Measurements from ENCODE around the gene MPST.

The MPST gene

DNA sequence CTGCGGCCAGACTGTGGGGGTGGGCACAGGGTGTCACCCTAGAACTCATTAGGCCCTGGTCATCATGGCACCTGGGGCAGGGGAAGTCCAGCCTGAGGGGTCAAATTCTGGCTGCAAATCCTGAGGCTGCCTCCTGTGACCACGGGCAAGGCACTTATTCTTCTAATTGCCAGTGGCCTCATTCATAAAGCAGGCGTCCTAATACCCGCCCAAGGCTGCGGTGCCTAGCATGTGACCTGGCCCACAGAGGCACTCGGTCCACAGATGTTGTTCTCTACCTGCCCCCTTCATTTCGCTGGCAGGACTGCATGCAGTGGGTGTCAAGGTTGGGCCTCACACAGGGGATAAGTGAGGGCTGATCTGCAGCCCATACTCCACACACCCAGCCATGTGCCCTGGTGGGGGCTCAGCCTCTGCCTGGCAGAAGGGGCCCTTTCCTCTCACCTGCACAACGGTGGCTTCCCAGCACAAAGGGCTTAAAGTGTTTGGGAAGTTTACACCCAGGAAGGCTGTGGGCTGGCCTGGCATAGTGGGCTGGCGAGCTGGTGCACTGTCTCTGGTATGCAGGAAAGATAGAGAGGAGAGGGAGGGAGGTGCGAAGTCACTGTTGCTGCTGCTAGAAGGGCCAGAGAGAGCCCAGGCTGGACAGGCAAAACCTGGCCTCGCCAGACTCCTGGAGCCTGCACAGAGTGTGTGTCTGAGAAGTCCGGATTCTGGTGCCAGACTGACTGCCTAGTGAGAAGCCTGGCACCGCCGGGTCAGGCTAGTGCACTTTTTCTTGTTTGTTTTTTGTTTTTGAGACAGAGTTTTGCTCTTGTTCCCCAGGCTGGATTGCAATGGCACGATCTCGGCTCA, 3.2 kb downstream of the MPST start:
- no peak for DNase-seq (ENCODE audit: low spot score)

DNA sequence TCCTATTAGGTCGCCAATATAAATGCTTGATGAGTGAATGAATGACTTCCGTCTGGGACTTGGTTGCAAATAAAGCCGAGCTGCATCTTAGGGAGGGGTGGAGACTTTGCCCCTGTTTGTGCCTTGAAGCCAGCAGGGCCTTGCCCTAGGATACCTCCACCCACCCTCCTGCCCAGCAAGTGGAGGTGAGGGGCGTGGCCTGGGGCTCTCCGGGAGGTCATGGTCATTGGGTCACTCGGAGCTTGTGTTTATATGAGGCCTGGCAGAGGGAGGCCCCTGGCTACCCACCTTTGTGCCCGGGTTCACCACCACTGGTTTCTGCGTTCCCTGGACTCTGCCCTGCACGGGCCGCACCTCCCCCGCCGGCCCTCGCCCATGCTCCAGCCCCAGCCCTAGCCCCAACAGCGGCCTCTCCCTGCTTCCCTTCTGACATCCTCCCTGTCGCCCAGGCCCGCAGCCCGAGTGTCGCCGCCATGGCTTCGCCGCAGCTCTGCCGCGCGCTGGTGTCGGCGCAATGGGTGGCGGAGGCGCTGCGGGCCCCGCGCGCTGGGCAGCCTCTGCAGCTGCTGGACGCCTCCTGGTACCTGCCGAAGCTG, 4.3 kb downstream of the MPST start:
- no peak for DNase-seq (ENCODE audit: low spot score)

DNA sequence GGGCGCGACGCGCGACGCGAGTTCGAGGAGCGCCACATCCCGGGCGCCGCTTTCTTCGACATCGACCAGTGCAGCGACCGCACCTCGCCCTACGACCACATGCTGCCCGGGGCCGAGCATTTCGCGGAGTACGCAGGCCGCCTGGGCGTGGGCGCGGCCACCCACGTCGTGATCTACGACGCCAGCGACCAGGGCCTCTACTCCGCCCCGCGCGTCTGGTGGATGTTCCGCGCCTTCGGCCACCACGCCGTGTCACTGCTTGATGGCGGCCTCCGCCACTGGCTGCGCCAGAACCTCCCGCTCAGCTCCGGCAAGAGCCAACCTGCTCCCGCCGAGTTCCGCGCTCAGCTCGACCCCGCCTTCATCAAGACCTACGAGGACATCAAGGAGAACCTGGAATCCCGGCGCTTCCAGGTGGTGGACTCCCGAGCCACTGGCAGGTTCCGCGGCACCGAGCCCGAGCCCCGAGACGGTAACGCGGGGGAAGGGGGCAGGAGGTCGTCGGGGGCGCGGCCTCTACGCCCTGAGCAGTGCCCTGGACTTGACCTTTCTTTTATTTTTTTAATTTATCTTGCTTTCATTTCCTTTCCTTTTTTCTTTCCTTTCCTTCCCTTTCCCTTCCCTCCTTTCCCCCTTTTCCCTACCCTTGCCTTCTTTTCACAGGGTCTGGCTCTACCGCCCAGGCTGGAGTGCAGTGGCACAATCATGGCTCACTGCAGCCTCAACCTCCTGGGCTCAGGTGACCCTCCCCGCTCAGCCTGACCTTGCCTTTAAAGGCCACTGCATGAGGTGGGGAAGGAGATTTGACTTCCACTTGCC, 5.0 kb downstream of the MPST start:
- no peak for DNase-seq (ENCODE audit: low spot score)

DNA sequence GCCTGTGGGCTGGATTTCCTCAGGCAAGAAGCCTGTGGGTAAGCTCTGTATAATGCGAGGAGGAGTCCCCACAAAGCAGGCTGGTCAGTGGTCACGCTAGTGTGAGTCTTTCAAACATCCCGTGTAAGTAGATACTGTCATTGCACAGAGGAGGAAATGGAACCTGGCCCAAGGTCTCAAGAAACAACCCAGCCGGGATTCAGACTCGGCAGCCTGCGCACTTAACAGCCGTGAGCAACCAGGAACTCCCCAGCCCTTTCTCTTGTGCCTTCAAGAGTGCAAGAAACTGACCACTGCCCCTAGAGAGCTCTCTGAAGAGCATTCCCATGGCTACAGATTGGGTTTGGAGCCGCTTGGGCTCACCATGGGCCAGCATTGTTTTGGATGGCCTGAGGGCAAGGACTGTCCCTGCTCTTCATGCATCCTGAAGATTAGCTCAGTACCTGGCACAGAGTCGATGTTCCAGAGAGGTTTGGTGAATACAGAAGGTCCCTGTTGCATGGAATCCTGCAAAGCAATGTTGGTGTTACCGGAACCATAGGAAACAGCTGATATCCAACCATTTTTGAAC, 6.0 kb downstream of the MPST start:
- no peak for DNase-seq (ENCODE audit: low spot score)

DNA sequence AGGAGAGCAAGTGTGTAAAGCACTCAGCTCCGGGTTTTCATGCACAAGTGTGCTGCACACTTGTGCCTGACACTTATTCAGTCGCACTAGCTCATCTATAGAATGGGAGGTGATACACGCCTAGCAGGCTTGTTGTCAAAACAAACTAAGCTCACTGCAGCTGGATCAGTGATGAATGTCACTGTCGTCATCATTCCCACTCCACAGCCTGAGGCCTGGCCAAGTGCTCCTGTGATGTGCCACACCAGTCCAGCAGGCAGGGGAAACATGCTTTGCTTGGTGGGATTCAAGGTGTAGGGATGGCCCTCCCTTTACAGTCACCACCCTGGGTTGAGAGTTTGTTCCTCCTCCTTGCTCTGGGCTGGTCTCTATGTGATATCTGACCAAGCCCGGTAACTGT, 6.8 kb downstream of the MPST start:
- no peak for DNase-seq (ENCODE audit: low spot score)

DNA sequence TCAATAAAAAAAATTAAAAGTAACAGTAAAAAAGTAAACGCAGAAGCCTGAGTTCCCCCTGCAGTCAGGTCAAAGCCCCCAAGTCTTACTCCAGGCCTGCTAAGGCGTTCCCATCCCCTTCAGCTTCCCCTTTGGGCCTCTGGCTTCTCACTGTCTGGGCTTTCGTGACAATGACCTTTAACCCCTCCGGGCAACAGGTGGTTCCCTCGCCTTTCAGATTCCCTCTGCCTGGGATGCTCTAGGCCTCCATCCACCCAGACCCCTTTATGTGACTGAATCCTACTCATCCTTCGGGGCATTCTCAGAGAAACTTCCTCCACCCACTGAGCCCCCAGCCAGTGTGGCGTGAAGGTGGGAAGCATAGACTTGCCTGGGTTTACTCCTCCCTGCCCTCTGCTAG, 8.0 kb downstream of the MPST start:
- no peak for DNase-seq (ENCODE audit: low spot score)

DNA sequence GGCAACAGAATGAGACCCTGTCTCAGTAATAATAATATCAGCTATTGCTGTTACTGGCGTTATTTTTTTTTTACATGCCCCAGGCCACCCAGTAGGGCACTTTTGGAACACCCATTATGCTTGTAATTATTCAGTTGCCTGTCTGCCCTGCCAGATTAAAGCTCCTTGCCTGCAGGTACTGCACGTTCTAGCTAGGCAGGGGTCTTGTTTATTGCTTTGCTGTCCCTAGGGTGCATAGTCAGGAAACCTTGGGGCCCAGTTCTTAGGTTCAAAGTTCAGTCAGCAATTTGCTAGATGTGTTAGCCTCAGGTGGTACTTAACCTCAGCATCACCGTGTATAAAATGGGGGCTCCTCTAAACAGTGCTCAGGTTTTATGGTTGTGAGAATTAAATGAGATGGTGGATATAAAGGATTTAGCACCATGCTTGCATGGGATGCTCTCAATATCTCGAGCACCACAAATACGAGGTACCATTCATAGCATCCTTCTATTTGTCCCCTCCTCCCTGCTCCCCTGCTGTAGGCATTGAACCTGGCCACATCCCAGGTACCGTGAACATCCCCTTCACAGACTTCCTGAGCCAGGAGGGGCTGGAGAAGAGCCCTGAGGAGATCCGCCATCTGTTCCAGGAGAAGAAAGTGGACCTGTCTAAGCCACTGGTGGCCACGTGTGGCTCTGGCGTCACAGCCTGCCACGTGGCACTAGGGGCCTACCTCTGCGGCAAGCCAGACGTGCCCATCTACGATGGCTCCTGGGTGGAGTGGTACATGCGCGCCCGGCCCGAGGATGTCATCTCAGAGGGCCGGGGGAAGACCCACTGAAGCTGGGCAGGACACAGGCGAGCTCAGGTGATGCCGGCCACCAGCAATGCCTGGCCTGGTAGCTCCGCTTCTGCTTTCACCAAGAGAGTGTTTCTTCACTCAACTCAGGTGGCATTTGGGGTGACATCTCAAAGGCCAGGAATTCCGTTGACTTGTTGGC, 9.4 kb downstream of the MPST start:
- no peak for DNase-seq (ENCODE audit: low spot score)

DNA sequence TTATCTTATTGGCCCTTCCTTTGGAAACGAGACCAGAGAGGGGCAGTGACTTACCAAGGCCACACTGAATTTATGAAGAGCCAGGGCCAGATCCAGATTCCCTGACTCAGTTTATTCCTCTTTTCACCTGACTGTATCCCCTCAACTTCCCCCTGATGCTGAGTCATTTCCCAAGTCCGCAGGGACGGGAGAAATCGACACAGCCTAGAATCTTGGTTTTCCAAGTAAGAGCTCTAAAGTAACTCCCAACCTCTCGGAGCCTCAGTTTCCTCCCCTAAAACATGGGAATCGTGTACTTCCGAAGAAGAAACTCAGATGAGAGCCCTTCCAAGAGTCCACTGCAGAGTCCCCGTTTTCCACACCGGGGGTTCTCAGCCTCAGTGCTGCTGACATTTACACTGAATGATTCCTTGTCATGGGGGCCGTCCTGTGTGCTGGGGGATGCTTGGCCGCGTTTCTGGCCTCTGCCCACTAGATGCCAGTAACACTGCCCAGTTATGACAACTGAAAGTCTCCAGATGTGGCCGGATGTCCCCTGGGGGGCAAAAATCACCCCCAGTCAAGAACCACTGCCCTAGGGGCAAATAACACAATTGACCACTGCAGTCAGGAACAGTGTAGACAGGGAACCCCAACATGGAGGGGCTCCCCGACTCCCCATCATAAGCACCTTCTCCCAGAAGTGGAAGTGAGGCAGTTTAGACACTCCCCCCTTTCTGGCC, 11.2 kb downstream of the MPST start:
- DNase-seq (ENCODE audit: low spot score), result no peak

DNA sequence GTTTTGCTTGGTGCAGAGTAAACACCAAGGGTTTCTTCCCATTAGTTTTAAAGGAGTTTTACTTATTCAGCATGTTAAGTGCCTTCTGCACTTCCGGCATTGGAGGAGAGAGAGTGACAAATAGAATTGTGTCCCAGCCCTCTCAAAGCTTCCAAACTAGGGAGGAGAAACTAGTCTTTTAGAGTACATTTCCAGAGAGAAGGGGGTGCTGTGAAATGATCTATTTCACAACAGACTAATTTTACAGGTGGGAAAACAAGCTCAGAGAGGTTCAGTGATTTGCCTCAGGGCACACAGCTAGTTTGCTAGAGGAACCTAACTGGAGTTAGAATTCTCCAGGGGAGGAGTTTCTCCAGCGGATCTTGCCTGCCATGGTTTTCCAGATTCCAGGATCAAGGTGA, 12.6 kb downstream of the MPST start:
- DNase-seq (ENCODE audit: low spot score), result no peak

DNA sequence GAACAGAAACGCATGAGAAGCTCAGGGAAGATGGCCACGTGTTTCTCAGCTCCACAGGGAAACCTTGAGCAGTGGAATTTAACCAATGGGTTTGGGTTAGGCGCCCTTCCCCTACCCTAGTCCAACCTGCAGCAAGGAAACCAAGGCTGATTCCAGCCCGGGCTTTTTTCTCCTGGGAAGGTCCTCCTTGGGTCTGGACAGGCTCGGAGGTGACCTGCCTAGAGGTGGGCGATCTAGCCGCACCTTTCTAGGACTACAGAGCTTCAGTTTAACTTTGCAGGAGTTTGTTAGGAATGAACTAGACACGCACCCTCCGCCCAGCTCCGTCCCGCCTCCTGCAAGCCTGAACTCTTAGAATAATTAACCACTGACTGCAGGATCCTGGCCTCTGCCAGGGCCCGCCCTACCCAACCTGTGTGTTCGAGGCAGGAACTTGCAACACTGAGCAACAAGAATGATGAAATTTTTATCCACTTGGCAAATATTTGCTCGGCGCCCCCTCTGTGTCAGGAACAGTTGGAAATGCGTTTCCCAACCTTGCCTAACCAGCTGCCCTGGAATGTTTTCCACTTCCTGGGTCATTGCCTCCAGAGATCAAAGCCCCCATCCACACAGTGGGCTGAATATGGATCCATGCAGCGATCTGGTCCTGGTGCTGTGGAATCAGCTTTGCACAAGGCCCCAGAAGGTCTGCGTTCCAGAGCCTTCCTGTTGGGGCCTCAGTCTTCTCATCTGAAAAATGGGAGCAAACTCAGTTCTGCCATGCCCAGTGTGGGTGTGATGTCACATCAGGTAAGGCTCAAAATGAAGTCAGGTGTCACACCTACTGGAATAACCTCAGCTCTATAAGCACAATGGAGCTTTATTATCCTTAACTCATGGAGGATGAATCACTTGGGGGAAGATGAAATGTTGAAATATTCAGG, 13.3 kb downstream of the MPST start:
- DNase-seq (ENCODE audit: low spot score), result no peak

DNA sequence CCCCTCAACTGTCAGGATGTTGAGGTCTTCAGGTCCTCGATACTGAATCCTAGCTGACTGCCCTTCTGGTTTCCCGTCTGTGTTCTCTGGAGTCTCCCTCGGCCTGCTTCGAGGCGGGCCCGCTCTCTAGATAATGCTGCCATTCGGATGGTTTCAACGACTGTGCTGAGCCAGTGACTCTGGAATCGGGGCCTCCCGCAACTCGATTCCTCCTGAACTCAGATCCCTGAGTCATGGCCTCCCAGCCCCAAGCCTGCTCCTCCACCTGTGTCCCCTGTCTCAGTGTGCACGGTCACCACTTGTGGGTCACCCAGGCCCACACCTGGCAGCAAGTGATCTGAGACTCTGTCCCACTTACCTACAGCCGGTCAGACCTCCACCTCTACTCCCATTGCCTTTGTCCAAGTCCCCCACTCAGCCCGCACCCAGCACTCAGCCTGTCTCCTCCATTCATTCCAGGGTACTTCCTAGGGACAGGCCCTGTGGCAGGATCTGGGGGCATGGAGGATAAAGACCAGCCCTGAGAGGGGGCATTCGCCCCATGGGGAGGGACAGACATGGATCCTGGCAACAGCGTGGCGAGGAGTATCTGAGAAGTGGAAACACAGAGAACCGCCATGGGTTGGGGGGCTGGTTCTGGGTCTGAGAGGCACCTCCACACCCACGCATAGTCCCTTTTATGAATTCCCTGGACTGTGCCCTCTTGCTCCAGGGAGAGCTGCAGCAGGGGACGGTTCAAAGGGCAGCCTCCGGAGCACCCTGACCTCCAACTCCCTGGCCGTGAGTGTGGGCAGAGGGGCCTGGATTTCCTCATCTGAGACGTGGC, 14.3 kb downstream of the MPST start:
- DNase-seq (ENCODE audit: low spot score), result no peak

DNA sequence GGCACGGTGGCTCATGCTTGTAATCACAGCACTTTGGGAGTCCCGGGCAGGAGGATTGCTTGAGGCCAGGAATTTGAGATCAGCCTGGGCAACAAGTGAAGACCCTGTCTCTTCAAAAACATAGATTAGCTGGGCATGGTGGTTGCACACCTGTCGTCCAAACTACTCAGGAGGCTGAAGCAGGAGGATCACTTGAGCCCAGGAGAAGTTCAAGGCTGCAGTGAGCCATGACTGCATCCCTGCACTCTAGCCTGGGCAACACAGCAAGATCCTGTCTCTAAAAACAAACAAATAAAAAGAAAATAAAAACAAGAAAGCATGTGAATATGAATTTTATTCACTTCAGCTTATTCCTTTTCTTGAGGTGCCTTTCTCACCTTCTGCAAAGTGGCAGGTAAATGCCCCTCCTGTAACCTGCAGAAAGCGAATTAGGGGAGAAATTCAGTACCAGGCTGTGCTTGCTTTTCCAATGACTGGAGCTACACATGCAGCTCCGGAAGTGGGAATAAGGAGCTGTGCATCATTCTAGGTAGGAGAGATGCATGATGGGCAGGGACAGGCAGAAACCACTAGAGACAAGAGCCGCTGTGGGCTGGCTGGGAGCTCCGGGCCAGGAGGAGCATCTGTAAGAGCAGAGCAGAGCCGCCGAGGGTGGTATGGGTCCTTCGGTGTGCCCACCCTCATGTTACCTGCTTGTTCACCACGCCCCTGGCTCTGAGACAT, 17.3 kb downstream of the MPST start:
- no peak for DNase-seq (ENCODE audit: low spot score)

DNA sequence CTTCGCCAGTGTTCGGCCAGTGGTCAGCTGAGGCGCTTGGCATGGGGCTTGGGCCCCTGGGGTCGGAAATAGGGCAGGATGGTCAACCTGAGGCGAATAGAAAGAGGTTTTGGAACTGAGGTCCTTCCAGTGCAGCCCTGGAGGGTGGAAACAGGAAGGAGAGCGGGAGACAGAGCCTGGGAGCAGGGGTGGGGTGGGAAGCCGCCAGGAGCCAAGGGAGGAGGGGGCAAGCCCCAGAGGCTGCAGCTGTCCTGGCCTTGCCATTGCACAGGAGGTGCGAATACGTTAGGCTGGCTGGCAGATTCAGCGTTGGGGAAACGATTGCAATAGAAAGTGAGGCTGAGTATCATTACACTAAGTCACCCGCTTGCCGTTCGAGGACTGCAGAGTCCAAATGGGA, 18.1 kb downstream of the MPST start:
- DNase-seq (ENCODE audit: low spot score), result no peak

DNA sequence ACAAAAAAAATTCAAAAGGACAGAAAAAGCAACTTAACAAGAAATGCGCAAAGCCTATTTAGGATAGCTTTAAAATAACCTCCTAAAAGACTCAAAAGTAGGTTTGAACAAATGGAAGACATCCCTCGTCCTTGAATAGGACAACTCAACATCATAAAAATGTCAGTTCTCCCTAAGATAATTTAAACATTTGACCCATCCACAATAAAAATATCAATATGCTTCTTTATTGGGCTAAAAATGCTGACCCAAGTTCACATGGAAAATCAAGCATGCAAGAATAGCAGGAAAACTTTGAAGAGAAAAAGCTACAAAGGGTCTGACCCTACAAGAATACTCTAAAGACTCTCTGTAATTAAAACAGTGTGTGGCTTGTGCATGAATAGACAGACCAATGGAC, 19.9 kb downstream of the MPST start:
- no peak for DNase-seq (ENCODE audit: low spot score)

DNA sequence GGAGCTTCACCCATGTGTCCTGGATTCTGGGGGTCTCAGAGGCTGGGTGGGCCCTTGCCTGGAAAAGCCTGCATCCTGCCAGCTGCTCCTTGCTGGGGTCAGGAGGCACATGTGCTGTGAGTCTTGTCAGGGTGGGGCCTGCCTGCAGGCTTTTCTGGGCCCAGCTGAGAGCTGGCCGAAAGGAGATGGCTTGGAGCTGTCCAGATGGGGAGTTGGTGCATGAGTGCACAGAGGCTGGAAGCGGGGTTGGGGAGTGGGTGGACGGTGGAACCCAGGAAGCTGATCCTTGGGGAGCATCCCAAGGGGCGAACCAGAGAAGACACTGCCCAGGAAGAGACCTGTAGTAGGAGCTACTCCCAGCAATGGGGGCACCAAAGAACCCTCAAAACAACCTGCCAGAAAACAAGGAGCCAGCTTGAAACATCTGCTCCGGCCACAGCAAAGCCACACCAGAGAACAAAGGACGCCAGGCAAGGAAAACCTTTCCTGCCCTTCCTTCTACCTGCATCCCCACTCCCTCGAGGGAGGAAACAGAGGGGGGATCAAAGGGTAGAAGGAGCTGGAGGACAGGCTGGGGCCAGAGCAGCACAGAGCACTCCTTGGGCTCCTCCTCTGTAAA, 23.8 kb downstream of the MPST start:
- DNase-seq (ENCODE audit: low spot score), result no peak

DNA sequence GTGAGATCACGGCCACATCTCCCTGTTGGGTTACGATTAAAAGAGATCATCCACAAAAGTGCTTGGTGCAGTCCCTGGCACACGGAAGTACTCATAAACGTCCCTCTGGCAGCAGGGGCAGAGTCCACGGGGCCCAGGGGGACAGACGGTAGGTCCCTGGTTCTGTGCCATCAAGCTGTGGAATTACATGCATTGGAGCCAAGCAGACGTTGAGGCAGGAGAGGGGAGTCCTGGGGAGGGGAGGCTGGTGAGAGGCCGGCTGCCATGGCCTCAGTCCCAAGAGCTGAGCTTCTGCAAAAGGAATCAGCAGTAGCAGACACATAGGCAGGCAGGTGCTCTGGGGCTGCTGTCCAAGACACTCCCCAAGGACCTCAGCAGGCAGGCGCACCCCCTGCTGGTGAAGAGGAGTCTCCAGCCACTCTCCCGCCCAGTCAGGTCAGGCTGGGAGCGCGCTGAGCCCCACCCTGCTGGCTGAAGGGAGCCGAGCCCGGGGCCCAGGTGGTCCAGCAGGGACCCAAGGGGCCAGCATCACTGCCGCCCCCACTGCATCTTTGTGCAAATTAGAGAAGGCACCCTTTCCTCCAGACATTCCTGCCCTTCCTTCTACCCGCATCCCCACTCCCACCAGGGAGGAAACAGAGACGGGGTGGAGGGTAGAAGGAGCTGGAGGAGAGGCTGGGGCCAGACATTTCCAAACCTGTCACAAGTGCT, 24.4 kb downstream of the MPST start:
- peak; percentile 88 for DNase-seq (ENCODE audit: low spot score)
